GM19468 (cell line): ENCODE results near the gene THOC7.

Experiments
- ATAC-seq: cut with Tn5 transposase; IDR thresholded peaks from one replicate; pipeline ENCODE4 v1.9.1; 2021; ENCODE audit warnings: mild to moderate bottlenecking, moderate library complexity, moderate number of reproducible peaks; ENCODE audit not compliant: unreplicated experiment; ENCODE audit errors: extremely low read depth

The THOC7 gene

GRCh38 chr3:63847718-63848450 lies 15.7 kb downstream of the THOC7 start:
- ATAC-seq: no peak

GRCh38 chr3:63845215-63845614 lies 18.4 kb downstream of the THOC7 start:
- ATAC-seq: no peak

- ATAC-seq: no peak
These were observed 21.5 kb downstream of the THOC7 start for GRCh38 chr3:63842127-63842526.

GRCh38 chr3:63841704-63842103 lies 21.9 kb downstream of the THOC7 start:
- ATAC-seq: no peak

- ATAC-seq: no peak
These were observed 31.2 kb downstream of the THOC7 start for GRCh38 chr3:63832395-63832794.

- ATAC-seq: no peak
These were observed 33.1 kb downstream of the THOC7 start for GRCh38 chr3:63830526-63830925.

- ATAC-seq: no peak
These were observed 39.3 kb downstream of the THOC7 start for GRCh38 chr3:63824309-63824708.

- no peak for ATAC-seq
These were observed 44.5 kb downstream of the THOC7 start, which contains the start of gene C3orf49 for GRCh38 chr3:63819151-63819398. TSS of gene C3orf49 (plus strand) at chr3:63819299. CDS start at chr3:63819472, 173 bp downstream.

- ATAC-seq: peak; percentile 80
These were observed 45.1 kb downstream of the THOC7 start for GRCh38 chr3:63818282-63819150.

- ATAC-seq: no peak
These were observed 46.4 kb downstream of the THOC7 start for GRCh38 chr3:63817225-63817624.

GRCh38 chr3:63814237-63814636 lies 49.4 kb downstream of the THOC7 start:
- ATAC-seq: no peak

GRCh38 chr3:63809607-63810006 lies 54.0 kb downstream of the THOC7 start:
- no peak for ATAC-seq

GRCh38 chr3:63808633-63809032 lies 55.0 kb downstream of the THOC7 start:
- no peak for ATAC-seq

- no peak for ATAC-seq
These were observed 55.5 kb downstream of the THOC7 start for GRCh38 chr3:63807961-63808565.

GRCh38 chr3:63803911-63804310 lies 59.7 kb downstream of the THOC7 start:
- no peak for ATAC-seq

- ATAC-seq: no peak
These were observed 63.5 kb downstream of the THOC7 start for GRCh38 chr3:63800097-63800496.

GRCh38 chr3:63798949-63799348 lies 64.7 kb downstream of the THOC7 start:
- no peak for ATAC-seq

- ATAC-seq: no peak
These were observed 65.1 kb downstream of the THOC7 start for GRCh38 chr3:63798544-63798943.

GRCh38 chr3:63795438-63795837 lies 68.2 kb downstream of the THOC7 start:
- no peak for ATAC-seq

GRCh38 chr3:63791974-63792373 lies 71.6 kb downstream of the THOC7 start:
- no peak for ATAC-seq
